Stimulated activated CD4-positive, alpha-beta T cell treated with anti-CD3 and anti-CD28 coated beads, Interleukin-15, amount 100 ng/mL, for 48 hours (primary cell): ENCODE results near the gene CD164L2.
"Not testable (repeated sequence)": the region's sequence is repeated elsewhere in the genome, so short reads cannot be mapped to it uniquely, and the experiment has no call there.

ENCODE experiments used
- DNase-seq, 2 donors: peaks; one replicate each; pipeline ENCODE4 v3.0.0-alpha.2; 2020; ENCODE audit warnings: low read depth in 2 of 2

Gene CD164L2

DNA sequence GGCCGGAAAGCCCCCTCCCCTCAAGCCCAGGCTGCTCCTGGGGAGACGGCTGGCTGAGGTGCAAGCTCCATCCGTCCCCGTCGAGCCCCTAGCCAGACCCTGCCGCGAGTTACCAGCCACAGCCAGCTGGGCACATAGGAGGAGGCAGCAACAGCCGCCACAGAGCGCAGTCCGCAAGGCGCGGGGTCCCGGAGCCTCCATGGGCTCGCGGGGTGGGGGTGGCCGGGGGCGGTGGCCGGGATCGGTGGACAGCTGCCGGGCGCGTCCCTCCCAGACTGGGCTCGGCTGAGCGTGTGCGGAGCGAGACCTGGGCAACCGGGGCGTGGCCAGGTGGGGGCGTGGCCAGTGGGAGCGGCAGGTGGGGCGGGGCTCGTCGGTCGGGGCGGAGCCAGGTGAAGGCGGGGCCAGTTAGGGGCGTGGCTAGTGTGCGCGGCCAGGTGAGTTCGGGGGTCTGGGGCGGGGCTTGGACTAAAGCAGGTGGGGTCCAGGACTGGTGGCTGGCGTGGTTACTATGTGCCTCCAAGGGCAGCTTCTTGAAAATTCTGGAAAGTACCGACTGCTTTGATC is at the start of gene CD164L2:
CD164L2 (minus strand) TSS at position 295 of the 567 bp plus-strand sequence; CDS start at position 201, 94 bp downstream.
- peak in 1 of 2 donors; percentile 33 for DNase-seq

- not testable (repeated sequence) for DNase-seq
These were observed 49.6 kb upstream of the CD164L2 start for GRCh38 chr1:27432725-27433124.

DNA sequence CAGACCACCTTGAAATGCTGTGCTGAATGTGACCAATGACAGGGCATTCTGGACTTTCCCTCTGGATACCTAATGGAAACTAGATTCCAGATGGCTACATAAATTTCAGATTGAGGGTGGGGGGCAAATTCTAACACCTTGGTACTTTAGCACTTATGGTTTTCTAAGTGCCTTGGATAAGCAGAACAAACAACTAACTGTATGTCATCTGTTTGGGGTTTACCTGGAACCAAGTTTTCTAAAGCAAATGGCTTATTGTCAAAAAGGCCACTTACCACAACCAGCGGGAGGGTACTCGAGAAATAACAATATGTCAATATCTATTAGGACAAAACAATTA is 48.4 kb upstream of the CD164L2 start:
- no peak for DNase-seq

DNA sequence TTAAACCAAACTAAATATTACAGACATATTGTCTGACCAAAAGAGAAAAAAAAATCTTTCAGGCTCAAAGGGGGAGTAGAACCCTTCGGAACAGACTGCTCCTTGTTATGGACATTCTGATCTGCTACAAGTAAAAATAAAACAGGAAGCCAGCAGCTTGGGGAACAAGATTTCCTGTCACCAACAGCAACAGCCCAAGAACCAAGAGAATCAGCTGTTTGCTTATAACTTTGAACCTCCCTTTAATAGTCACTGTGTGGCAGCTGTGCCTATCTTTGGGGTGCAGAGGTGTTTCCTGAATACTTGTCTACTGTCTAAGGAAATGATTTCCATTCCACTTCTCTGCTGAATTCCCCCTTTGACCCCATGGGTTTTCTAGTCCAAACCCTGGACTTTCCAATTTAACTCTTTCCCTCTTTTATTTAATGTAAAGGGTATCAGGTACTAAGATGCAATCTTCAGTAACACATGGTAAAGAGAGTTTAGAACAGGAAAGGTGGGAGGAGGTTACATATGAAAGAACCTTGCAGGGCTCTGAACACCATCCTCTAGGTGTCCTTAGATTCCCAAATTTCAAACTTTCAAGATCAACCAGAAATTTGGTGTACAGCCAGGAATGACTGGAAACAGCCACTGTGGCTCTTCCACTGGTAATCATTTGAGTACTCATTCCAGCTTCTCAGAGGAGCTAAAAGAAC is 47.9 kb upstream of the CD164L2 start:
- DNase-seq: no peak

- no peak for DNase-seq
These were observed 45.9 kb upstream of the CD164L2 start for GRCh38 chr1:27429029-27429425.

GRCh38 chr1:27428316-27429028 is 45.3 kb upstream of the CD164L2 start:
- DNase-seq: no peak

- DNase-seq: no peak
These were observed 44.7 kb upstream of the CD164L2 start for GRCh38 chr1:27427816-27428315.

- no peak for DNase-seq
These were observed 44.2 kb upstream of the CD164L2 start for GRCh38 chr1:27427329-27427728.

- no peak for DNase-seq
These were observed 40.6 kb upstream of the CD164L2 start for GRCh38 chr1:27423709-27424108.

GRCh38 chr1:27418326-27419185 is 35.4 kb upstream of the CD164L2 start:
- DNase-seq: peak; percentile 62

DNA sequence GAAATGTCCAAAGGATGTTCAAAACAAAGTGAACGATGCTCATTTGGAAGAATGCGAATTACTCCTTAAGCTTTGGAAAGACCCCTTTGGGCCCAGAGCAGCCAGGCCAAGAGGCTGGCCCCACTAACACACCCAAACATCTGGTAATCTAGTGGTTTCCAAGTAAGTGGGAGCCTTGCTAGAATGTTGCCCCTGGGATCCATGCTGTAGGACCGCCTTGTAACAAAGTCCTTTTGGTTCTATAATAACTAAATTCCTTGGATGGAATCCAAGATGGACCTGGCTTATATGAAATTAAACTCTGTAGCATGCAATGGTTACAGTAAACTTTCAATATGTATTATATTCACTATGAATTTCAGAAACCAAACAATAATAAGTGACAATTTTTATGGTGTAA is 34.6 kb upstream of the CD164L2 start:
- no peak for DNase-seq

GRCh38 chr1:27416387-27417111 is 33.4 kb upstream of the CD164L2 start:
- peak in 1 of 2 donors; percentile 50 for DNase-seq

GRCh38 chr1:27414091-27414490 is 31.0 kb upstream of the CD164L2 start:
- no peak for DNase-seq

DNA sequence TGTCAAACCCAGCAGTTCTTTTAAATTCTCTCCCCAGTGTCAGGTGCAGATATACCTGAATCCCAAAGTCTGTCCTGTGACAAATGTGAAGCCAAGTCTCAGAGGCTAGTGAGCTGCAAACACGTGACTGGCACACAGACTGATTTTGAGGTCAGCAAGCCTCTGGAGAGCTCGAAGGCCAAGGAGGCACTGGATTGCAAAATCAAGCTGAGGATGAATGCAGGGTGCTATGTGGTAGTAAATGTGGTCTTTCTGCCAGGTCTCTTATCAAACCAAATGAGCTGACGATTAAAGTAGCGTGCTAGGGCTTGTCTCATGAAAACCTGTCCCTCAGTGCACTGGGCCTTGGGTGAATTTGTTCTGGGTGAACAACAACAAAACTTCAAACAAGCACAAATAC is 29.9 kb upstream of the CD164L2 start:
- DNase-seq: no peak

GRCh38 chr1:27412502-27412901 is 29.4 kb upstream of the CD164L2 start:
- no peak for DNase-seq

DNA sequence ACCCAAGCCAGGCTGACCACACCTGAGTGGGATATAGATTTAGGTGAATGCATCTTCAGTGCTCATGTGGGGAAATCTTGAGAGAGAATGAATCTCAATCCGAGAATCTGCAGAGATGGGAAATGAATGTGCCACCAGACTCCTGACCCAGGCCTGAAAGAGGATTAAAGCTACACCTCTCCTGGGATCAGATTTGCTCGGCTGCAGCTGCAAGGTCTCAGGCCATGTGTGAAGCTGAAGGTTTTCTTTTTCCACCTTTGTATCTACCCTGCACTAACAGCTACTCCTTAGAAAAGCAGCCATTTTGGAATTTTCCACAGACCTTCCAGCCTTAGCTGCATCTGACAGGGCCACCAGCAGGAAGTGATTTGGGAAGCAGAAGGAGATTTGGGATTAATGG is 27.6 kb upstream of the CD164L2 start:
- no peak for DNase-seq

GRCh38 chr1:27409669-27410068 is 26.5 kb upstream of the CD164L2 start:
- DNase-seq: no peak

DNA sequence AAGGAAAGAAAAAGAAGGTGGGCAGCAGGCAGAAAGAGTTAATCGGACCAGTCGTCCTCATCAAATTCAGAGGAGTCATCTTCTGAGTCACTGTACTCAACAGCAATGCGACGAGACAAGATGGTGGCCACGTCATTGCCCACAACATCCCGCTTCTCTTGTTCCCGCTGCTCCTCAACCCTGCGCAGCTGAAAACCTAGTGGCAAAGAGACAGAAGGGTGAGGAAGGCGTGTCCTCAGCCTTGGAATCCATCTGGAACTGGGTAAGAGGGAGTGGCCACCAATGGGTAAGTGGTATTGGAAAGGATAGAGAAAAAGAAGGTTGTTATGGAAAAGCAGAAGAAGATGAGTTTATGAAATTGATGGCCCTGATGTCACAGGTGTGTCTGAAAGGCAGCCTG is 25.0 kb upstream of the CD164L2 start:
- no peak for DNase-seq

DNA sequence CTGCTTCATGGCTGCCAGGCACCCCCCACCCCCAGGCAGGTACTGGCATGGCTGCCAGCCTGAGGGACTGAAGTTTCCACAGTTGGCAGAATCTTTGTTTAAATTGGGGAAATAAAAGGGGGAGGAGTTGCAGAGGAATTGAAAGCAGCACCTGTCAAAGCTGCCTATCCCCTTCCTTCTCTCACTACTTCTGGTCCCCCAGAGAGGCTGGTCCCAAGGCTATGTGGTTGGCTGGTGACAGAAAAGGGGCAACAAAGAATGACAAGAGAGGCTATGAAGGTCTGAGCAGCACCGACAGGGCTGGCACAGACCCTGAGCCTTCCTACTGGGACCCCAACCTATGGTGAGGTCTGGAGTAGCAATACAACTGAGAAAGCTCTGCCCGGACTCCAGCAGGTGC is 23.7 kb upstream of the CD164L2 start:
- not testable (repeated sequence) for DNase-seq

DNA sequence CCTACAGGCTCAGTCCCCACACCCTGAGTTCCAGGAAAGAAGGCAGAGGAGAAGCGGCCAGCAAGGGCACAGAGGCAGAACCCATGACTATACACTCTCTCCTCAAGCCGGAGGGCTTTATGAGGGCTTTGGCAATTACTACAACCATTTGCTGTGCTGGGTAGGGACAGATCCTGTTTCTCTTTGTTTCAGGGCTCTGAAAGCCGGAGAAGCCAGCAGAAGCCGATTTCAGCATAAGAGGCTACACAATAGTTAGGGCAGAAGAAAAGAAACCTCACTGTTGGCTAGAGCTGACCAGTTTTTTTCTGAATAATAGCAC is 23.2 kb upstream of the CD164L2 start:
- no peak for DNase-seq

DNA sequence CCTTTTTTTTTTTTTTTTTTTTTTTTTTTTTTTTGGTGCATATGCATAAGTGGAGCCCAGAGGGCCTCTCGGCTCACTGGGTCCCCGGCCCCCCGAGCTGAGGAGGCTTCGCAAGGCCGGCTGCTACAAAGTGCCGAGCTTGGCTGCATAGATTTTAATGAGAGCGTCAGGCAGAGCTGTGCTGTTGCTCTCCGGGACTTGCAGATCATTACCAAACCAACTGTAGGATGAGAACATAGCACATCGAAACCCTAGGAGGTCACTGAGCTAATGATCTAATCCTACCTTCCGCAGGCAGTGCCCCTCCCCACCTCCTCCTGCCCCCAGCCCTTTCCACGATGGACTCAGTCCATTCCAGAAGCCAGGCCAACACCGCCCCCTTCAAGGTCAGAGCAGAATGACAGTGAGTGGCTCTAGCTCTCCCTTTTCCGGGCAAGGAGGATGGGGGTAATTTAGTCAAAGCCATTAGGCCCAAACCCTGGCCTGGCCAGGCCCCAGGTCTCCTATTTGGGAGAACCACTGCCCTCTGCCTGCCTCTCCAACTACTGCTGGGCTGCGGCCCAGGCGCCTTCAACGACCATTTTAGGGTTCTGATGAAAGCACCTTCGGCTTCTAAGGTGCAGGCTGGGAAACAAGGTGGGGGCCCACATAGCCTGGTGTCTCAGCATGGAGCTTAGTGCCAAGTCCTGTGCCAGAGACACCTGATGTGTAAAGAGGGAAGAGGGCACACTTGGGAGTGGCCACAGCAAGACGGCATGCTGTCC is 22.6 kb upstream of the CD164L2 start:
- DNase-seq: not testable (repeated sequence)
